ENCODE measurements around the gene CACNA1G. TPM values are rescaled to one million over a fixed set of nuclear protein-coding genes. Genes with fewer than 3 reads are reported as not detected.
A peak's percentile ranks its signal among the peaks of the same experiment; 100 is the strongest.

CACNA1G gene
- total RNA-seq, 6 experiments from 2014 or later: not detected

DNA sequence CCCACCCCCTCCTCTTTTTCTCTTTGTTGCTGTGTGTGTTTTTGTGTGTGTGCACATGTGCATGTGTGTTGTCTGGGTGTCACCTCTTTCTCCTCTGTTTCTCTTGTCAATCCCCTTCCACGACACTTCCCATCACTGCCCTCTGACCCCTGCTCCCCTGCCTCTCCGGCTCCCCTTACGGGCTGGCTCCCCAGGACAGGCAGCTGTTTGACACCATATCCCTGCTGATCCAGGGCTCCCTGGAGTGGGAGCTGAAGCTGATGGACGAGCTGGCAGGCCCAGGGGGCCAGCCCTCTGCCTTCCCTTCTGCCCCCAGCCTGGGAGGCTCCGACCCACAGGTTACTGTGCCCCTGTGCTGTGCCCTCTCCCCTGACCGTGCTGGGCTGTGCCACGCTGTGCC is 59.0 kb downstream of the CACNA1G start:
- ATAC-seq (no peak), DNase-seq (no peak)
- H3K36me3 ChIP-seq: no peaks in the 10 kb centered on the region
- H3K27ac ChIP-seq: no peak overlapping the region
- H3K27me3 ChIP-seq: no peaks in the 10 kb centered on the region
- H3K4me3 ChIP-seq: no peak overlapping the region
- H3K4me1 ChIP-seq: no peaks in the 10 kb centered on the region
- no peaks in the 10 kb centered on the region for H3K9me3 ChIP-seq
- intact Hi-C loops (cut with DNase I): loop anchor here (5.0 kb wide), 2 partner anchors 52 to 67 kb away; no protein-coding TSS in a partner anchor
- 82% methylated on average over 4 of the region's 7 CpGs for WGBS (ENCODE audit: insufficient coverage, low coverage, low lambda C conversion rate, missing lambda C conversion rate)
- TF ChIP-seq, protein P1, sequence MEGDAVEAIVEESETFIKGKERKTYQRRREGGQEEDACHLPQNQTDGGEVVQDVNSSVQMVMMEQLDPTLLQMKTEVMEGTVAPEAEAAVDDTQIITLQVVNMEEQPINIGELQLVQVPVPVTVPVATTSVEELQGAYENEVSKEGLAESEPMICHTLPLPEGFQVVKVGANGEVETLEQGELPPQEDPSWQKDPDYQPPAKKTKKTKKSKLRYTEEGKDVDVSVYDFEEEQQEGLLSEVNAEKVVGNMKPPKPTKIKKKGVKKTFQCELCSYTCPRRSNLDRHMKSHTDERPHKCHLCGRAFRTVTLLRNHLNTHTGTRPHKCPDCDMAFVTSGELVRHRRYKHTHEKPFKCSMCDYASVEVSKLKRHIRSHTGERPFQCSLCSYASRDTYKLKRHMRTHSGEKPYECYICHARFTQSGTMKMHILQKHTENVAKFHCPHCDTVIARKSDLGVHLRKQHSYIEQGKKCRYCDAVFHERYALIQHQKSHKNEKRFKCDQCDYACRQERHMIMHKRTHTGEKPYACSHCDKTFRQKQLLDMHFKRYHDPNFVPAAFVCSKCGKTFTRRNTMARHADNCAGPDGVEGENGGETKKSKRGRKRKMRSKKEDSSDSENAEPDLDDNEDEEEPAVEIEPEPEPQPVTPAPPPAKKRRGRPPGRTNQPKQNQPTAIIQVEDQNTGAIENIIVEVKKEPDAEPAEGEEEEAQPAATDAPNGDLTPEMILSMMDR (IDR thresholded peaks at IDR 0.05): no peak
- TF ChIP-seq POLR2A (IDR thresholded peaks at IDR 0.05): no peak

- ATAC-seq: no peak
- intact Hi-C loops (cut with DNase I): loop anchor here in 1 of 2 donors (5.0 kb wide), 1 partner anchor 68 kb away; no protein-coding TSS in a partner anchor
- DNase-seq: no peak
- no peaks in the 10 kb centered on the region for H3K9me3 ChIP-seq
- H3K4me1 ChIP-seq: no peaks in the 10 kb centered on the region
- H3K27me3 ChIP-seq: no peaks in the 10 kb centered on the region
- no peak overlapping the region for H3K4me3 ChIP-seq
- no peaks in the 10 kb centered on the region for H3K36me3 ChIP-seq
- 60% methylated on average over 3 of the region's 5 CpGs for WGBS (ENCODE audit: insufficient coverage, low coverage, low lambda C conversion rate, missing lambda C conversion rate)
- TF ChIP-seq, protein P1 (IDR thresholded peaks at IDR 0.05): no peak
- no peak for TF ChIP-seq POLR2A (IDR thresholded peaks at IDR 0.05)
- no peak overlapping the region for H3K27ac ChIP-seq
These were observed 59.7 kb downstream of the CACNA1G start for GRCh38 chr17:50620237-50620636.

DNA sequence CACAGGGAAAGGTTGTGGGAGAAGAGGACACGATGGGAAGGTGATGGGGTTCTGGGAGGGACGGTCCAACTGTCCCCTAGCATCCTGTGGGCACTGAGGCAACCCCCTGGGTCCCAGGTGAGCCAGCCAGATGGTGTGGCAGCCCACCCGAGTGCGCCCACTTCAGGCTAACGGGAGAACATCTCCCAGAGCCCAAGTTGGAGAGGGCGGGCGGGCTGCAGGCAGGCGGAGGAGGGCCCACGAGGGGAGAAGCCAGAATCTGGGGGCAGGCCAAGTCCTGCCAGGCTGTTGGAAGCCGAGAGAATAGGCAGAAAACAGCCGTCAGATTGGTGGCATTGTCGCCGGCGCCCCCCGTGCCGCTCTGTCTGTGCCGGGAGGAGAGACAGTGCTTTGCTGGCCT is 60.3 kb downstream of the CACNA1G start:
- no peak for TF ChIP-seq POLR2A (IDR thresholded peaks at IDR 0.05)
- intact Hi-C loops (cut with DNase I): loop anchor here in 1 of 2 donors (5.0 kb wide), 1 partner anchor 69 kb away; no protein-coding TSS in a partner anchor
- no peaks in the 10 kb centered on the region for H3K36me3 ChIP-seq
- H3K4me3 ChIP-seq: no peak overlapping the region
- DNase-seq (no peak), ATAC-seq (no peak)
- WGBS (ENCODE audit: insufficient coverage, low coverage, low lambda C conversion rate, missing lambda C conversion rate): 50% methylated on average over 9 of the region's 17 CpGs
- H3K27ac ChIP-seq: no peak overlapping the region
- H3K27me3 ChIP-seq: no peaks in the 10 kb centered on the region
- H3K4me1 ChIP-seq: no peaks in the 10 kb centered on the region
- no peaks in the 10 kb centered on the region for H3K9me3 ChIP-seq

GRCh38 chr17:50621574-50622031 is 61.1 kb downstream of the CACNA1G start:
- ATAC-seq (peak in 2 of 4 donors; percentile 25 to 27), DNase-seq (no peak)
- TF ChIP-seq, protein P1 (IDR thresholded peaks at IDR 0.05): no peak
- no peak for TF ChIP-seq POLR2A (IDR thresholded peaks at IDR 0.05)
- H3K4me1 ChIP-seq: no peaks in the 10 kb centered on the region
- 20% methylated on average over 4 of the region's 16 CpGs for WGBS (ENCODE audit: insufficient coverage, low coverage, low lambda C conversion rate, missing lambda C conversion rate)
- H3K9me3 ChIP-seq: no peaks in the 10 kb centered on the region
- intact Hi-C loops (cut with DNase I): loop anchor here in 1 of 2 donors (5.0 kb wide), 1 partner anchor 69 kb away; no protein-coding TSS in a partner anchor
- no peaks in the 10 kb centered on the region for H3K36me3 ChIP-seq
- no peak overlapping the region for H3K4me3 ChIP-seq
- no peak overlapping the region for H3K27ac ChIP-seq
- H3K27me3 ChIP-seq: no peaks in the 10 kb centered on the region

DNA sequence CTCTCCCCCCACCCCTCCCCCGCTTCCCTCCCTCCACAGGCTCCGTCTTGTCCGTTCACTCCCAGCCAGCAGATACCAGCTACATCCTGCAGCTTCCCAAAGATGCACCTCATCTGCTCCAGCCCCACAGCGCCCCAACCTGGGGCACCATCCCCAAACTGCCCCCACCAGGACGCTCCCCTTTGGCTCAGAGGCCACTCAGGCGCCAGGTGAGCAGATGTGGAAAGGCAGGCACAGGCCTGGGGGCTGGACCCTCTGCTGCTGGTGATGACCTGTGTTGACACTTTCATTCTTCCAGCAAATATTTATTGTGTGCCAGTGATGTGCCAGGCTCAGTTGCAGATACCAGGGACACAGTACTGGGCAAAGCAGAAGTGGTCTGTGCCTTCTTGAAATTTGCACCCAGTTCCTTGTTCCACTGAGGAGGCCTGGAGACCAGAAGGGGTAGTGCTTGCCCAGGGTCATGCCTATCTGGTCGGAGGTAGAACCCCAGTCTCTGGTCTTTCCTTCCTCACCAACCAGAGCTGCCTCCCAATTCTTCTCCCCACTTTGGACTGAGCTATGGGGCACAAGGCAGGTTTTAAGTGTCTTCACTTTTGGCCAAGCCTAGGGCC is 63.9 kb downstream of the CACNA1G start:
- no peak for ATAC-seq
- Histone ChIP-seq H3K27me3 (no peaks in the 10 kb centered on the region), H3K4me1 (peaks cover 0 to 11% (median 5%) of the 10 kb centered on the region in 4 donors), H3K4me3 (no peak overlapping the region), H3K9me3 (no peaks in the 10 kb centered on the region), H3K27ac (no peak overlapping the region), H3K36me3 (no peaks in the 10 kb centered on the region)
- WGBS (ENCODE audit: insufficient coverage, low coverage, low lambda C conversion rate, missing lambda C conversion rate): 70% methylated on average over 2 of the region's 7 CpGs
- DNase-seq: no peak
- intact Hi-C loops (cut with DNase I): loop anchor here in 1 of 2 donors (5.0 kb wide), 1 partner anchor 72 kb away; no protein-coding TSS in a partner anchor
- TF ChIP-seq POLR2A (IDR thresholded peaks at IDR 0.05): no peak
- TF ChIP-seq, protein P1 (IDR thresholded peaks at IDR 0.05): no peak

Measured in right lobe of liver (tissue), 6 donors.